ENCODE data around the gene MAJIN.

The MAJIN gene

DNA sequence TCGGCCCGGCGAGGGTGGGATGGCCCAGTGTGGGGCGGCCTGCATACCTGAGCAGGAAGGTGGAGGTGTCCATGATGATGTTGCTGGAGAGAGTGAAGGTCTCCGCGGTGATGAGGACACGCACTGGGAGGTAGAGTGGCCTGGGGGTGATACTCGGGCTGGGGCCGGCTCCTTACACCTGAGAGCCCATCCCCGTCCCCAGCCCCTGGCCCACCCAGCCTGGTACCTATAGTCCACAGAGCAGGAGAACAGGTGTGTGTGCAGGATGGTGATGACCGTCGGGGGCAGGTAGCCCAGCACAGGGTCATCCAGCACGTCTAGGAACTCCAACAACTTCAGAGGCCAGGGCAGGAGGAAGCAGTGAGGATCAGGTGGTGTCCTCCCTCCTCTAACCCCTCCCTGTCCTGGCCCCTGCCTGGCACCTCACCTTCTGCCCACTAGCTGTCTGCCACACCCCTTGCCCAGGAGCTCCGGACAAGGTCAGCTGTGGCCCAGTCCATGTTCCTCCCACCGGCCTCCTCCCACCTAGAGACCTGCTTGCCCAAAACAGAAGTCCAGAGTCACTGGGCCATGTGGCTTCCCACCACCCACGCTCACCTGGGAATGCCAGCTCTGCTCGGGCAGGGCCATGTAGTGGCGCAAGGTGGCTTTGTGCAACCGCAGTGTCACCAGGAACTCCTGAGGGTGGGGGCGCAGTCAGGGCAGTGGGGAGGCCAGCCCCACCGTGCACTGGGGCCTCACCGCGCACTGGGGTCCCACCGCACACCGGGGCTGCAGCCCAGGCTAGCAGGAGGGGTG lies 66.2 kb downstream of the MAJIN start:
- Mint-ChIP-seq H3K27me3 (ENCODE audit: low read depth) (no peaks in the 10 kb centered on the region), H3K27ac (no peak overlapping the region), H3K9me3 (no peaks in the 10 kb centered on the region), H3K4me1 (no peaks in the 10 kb centered on the region), H3K36me3 (ENCODE audit: low read depth) (peaks cover 25% of the 10 kb centered on the region), H3K4me3 (no peak overlapping the region)
- TF ChIP-seq, protein P1, sequence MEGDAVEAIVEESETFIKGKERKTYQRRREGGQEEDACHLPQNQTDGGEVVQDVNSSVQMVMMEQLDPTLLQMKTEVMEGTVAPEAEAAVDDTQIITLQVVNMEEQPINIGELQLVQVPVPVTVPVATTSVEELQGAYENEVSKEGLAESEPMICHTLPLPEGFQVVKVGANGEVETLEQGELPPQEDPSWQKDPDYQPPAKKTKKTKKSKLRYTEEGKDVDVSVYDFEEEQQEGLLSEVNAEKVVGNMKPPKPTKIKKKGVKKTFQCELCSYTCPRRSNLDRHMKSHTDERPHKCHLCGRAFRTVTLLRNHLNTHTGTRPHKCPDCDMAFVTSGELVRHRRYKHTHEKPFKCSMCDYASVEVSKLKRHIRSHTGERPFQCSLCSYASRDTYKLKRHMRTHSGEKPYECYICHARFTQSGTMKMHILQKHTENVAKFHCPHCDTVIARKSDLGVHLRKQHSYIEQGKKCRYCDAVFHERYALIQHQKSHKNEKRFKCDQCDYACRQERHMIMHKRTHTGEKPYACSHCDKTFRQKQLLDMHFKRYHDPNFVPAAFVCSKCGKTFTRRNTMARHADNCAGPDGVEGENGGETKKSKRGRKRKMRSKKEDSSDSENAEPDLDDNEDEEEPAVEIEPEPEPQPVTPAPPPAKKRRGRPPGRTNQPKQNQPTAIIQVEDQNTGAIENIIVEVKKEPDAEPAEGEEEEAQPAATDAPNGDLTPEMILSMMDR (IDR thresholded peaks at IDR 0.05; ENCODE audit: unreplicated experiment in 3 of 3) = no peak

DNA sequence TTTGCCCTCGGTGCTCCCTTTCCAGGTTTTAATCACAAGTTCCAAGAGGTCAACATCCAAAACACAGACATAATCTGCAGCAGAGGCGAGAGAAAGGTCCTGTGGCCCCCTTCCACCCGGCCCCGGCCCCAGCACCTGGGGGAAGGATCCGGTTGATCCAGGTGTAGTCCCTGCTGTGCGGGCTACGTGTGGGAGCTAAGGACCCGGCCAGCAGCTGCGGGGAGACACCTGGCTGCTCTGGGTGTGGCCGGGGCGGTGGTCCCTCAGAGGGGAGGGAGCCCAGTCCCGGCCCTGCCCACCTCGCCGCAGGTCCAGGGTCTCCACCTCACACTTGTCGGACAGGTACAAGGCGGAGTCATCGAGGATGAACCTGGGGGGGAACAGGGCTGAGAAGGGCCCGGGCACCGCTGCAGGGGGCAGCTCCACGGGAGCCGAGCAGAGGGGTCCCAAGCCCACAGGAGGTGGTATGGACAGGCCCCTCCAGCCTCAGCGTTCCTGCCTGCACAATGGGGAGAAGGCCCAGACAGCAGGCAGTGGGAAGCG lies 68.5 kb downstream of the MAJIN start:
- Mint-ChIP-seq H3K4me3 (no peak overlapping the region), H3K36me3 (ENCODE audit: low read depth) (peaks cover 35% of the 10 kb centered on the region), H3K27me3 (ENCODE audit: low read depth) (no peaks in the 10 kb centered on the region), H3K9me3 (no peaks in the 10 kb centered on the region), H3K27ac (no peak overlapping the region), H3K4me1 (no peaks in the 10 kb centered on the region)
- TF ChIP-seq, protein P1 (IDR thresholded peaks at IDR 0.05; ENCODE audit: unreplicated experiment in 3 of 3) = no peak

DNA sequence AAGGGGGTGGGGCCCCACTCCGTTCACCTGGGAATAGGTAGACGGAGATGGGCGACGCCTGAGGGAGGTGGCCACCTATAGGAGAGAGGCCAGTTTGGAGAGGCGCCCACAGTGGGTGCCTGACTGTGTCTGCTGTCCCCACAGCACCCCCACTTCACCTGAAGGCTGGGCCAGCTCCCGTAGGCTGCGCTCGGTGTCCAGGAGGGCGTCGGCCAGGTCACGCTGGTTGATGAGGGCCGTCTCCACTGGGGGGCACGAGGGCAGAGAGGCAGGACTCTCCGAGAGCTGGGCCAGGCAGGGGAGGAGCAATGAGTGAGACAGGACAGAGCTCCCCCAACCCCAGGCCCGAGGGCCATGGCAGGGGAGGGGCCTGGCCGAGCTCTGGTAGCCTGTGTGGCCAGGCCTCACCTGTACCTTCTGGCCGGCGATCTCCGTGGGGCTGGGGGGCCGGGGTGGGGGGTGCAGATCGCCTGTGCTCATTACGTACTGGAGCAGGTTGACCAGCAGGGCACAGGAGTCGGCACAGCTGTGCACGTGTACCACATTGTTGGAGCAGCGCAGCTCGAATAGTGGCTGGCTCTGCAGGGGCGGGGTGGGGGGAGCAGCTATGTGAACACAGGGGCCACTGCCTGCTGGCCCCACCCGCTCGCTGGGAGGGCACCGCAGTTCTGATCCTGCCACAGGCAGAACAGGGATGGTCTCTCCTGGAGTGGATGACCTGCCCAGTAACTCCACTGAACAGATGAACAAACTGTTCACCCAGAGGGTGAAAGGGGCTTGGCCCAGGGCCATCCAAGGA lies 69.6 kb downstream of the MAJIN start:
- TF ChIP-seq, protein P1 (IDR thresholded peaks at IDR 0.05; ENCODE audit: unreplicated experiment in 3 of 3) = no peak
- Mint-ChIP-seq H3K36me3 (ENCODE audit: low read depth) (peaks cover 31% of the 10 kb centered on the region), H3K4me3 (no peak overlapping the region), H3K27ac (no peak overlapping the region), H3K4me1 (no peaks in the 10 kb centered on the region), H3K9me3 (no peaks in the 10 kb centered on the region), H3K27me3 (ENCODE audit: low read depth) (no peaks in the 10 kb centered on the region)

DNA sequence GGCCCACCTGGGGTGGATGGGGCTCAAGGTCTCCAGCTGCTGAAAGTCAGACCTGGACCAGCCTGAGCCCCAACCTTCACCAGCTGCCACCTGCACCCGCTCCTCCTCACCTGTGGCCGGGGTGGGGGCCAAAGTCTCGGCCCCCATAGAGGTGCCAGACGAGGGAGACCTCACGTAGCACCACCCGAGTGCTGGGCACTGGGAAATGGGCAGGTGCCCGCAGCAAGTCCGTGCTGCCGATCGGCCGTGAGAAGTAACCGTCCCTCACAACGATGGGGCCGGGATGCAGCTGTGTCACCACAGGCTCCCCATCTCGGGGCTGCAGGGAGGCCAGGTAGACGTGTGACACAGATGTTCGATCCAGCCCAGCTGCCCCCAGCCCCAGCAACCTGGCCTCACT lies 71.1 kb downstream of the MAJIN start:
- H3K4me1 Mint-ChIP-seq = no peaks in the 10 kb centered on the region
- no peaks in the 10 kb centered on the region for H3K27me3 Mint-ChIP-seq (ENCODE audit: low read depth)
- no peak overlapping the region for H3K4me3 Mint-ChIP-seq
- H3K27ac Mint-ChIP-seq = no peak overlapping the region
- peaks cover 31% of the 10 kb centered on the region for H3K36me3 Mint-ChIP-seq (ENCODE audit: low read depth)
- H3K9me3 Mint-ChIP-seq = no peaks in the 10 kb centered on the region
- TF ChIP-seq, protein P1 (IDR thresholded peaks at IDR 0.05; ENCODE audit: unreplicated experiment in 3 of 3) = no peak

DNA sequence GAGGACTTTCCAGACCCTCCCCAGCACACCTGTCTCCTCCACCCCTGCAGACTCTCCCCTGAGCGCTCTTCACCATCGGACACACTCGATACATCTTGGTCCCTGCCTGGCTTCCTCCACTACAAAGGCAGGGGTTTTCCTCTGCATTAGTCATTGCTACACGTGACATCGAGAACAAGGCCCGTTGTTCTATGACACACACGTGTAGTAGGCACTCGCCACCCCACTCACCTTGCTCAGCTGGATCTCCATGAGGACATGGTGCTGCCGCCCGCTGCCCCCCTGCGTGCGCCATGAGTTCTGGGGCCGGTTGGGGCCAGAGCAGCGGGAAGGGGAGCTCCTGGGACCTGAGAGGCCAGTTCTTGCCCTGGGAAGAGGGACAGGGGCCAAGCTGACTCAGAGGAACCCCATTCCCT lies 71.6 kb downstream of the MAJIN start:
- H3K9me3 Mint-ChIP-seq = no peaks in the 10 kb centered on the region
- no peaks in the 10 kb centered on the region for H3K4me1 Mint-ChIP-seq
- peaks cover 29% of the 10 kb centered on the region for H3K36me3 Mint-ChIP-seq (ENCODE audit: low read depth)
- TF ChIP-seq, protein P1 (IDR thresholded peaks at IDR 0.05; ENCODE audit: unreplicated experiment in 3 of 3) = no peak
- peak overlapping the region in 1 of 3 experiments; percentile 37 for H3K27ac Mint-ChIP-seq
- no peaks in the 10 kb centered on the region for H3K27me3 Mint-ChIP-seq (ENCODE audit: low read depth)
- no peak overlapping the region for H3K4me3 Mint-ChIP-seq
